ENCODE measurements around the gene THTPA. TPM values are rescaled to one million over a fixed set of nuclear protein-coding genes. Genes with fewer than 3 reads are reported as not detected.

THTPA gene
- total and polyA plus RNA-seq, 2 of the 4 experiments (the other 2 are of a cell fraction), result 5.0 to 9.2 TPM

GRCh38 chr14:23580948-23581281, 24.8 kb downstream of the THTPA start:
- H3K27me3 ChIP-seq (ENCODE audit: control insufficient read depth, insufficient read depth, low read length), result peaks cover 42% of the 10 kb centered on the region
- ChIA-PET CTCF (no interaction called here), POLR2A (ENCODE audit: unreplicated experiment) (no interaction called here)

More at GRCh38 chr14:23580948-23581281, 24.8 kb downstream of the THTPA start:
- Histone ChIP-seq H4K91ac (ENCODE audit: insufficient read depth, low read depth, low read length) (no peak overlapping the region), H3K4me1 (ENCODE audit: control insufficient read depth, insufficient read depth, low read length) (no peaks in the 10 kb centered on the region), H2BK20ac (ENCODE audit: low read depth, low read length) (no peak overlapping the region), H2BK15ac (ENCODE audit: low read depth, low read length) (no peak overlapping the region), H3K27ac (ENCODE audit: insufficient read depth, low read length) (no peak overlapping the region), H3K18ac (ENCODE audit: low read depth, low read length) (no peak overlapping the region), H2BK5ac (ENCODE audit: low read depth, low read length, poor library complexity, severe bottlenecking) (no peak overlapping the region), H3K9me3 (ENCODE audit: control insufficient read depth, insufficient read depth, low read length) (no peaks in the 10 kb centered on the region; the same call in 1 of the 2 replicates), H3K14ac (replicated peaks; ENCODE audit: low read depth, low read length) (no peak overlapping the region), H3K36me3 (ENCODE audit: control insufficient read depth, insufficient read depth, low read length) (no peaks in the 10 kb centered on the region), H3K4me2 (ENCODE audit: low read depth, low read length) (no peak overlapping the region), H3K9ac (ENCODE audit: low read depth, low read length) (no peak overlapping the region), H3K9me1 (ENCODE audit: insufficient read depth, low read length) (no peaks in the 10 kb centered on the region), H2AK9ac (replicated peaks; ENCODE audit: low read depth, low read length, poor library complexity) (no peak overlapping the region), H3K4me3 (ENCODE audit: insufficient read depth, low read depth, low read length) (no peak overlapping the region), H2BK120ac (ENCODE audit: low read depth, low read length) (no peak overlapping the region), H4K8ac (ENCODE audit: low read depth in 2 of 2, low read length in 2 of 2) (no peak overlapping the region), H4K5ac (ENCODE audit: low read depth, low read length) (no peak overlapping the region), H3K4ac (ENCODE audit: low read depth, low read length) (no peak overlapping the region), H3K23ac (ENCODE audit: low read depth, low read length) (no peak overlapping the region), H3K79me1 (ENCODE audit: low read depth in 1 of 2, low read length in 2 of 2) (no peaks in the 10 kb centered on the region), H4K20me1 (ENCODE audit: insufficient read depth, low read length) (no peaks in the 10 kb centered on the region; the same call in 1 of the 2 replicates), H2AK5ac (ENCODE audit: low read depth, low read length) (no peak overlapping the region), H3K56ac (ENCODE audit: extremely low read depth, insufficient read depth, low read length) (no peak overlapping the region), H2AFZ (replicated peaks; ENCODE audit: low read length, poor library complexity) (no peak overlapping the region)
- ATAC-seq (ENCODE audit: low read depth) (no peak), DNase-seq (no peak)
- in situ Hi-C loops (cut with MboI; ENCODE audit: low sequenced_read_pairs) (no loop called here), dilution Hi-C loops (cut with HindIII; ENCODE audit: low sequenced_read_pairs, unreplicated experiment) (no loop called here), intact Hi-C loops (cut with micrococcal nuclease) (no loop called here)
- WGBS, 2 experiments (ENCODE audit: extremely low coverage in 2 of 2, insufficient read length in 1 of 2), result 100% methylated on average over 1 of the region's 8 CpGs; no CpG with 5 or more reads in 1 of the 2 experiments
- BruUV-seq (replicated peaks), result no TSS peak
- TF ChIP-seq CHD1 (IDR thresholded peaks at IDR 0.05; ENCODE audit: low read depth, low read length) (no peak), BHLHE40 (IDR thresholded peaks at IDR 0.05; ENCODE audit: low read depth, low read length) (no peak)
- TF ChIP-seq, protein P1, sequence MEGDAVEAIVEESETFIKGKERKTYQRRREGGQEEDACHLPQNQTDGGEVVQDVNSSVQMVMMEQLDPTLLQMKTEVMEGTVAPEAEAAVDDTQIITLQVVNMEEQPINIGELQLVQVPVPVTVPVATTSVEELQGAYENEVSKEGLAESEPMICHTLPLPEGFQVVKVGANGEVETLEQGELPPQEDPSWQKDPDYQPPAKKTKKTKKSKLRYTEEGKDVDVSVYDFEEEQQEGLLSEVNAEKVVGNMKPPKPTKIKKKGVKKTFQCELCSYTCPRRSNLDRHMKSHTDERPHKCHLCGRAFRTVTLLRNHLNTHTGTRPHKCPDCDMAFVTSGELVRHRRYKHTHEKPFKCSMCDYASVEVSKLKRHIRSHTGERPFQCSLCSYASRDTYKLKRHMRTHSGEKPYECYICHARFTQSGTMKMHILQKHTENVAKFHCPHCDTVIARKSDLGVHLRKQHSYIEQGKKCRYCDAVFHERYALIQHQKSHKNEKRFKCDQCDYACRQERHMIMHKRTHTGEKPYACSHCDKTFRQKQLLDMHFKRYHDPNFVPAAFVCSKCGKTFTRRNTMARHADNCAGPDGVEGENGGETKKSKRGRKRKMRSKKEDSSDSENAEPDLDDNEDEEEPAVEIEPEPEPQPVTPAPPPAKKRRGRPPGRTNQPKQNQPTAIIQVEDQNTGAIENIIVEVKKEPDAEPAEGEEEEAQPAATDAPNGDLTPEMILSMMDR (conservative IDR thresholded peaks at IDR 0.05; ENCODE audit: low read depth, low read length), result no peak

Measured in IMR-90 (cell line).